Activated CD8-positive, alpha-beta memory T cell treated with anti-CD3 and anti-CD28 coated beads, Interleukin-2, amount 10 ng/mL, durations not matched to agents 7 days and 5 days (primary cell): ENCODE data around the gene AGBL4. TPM values are rescaled to one million over a fixed set of nuclear protein-coding genes. Genes with fewer than 3 reads are reported as not detected.

Experiments
- ATAC-seq: fragments of 150-1000 bp; cut with Tn5 transposase; one replicate; pipeline ENCODE4 v1.10.0; 2021; ENCODE audit warnings: moderate library complexity
- CTCF ChIA-PET: fragments of 350-600 bp; sonication (Branson Sonifier 250); formaldehyde crosslinking; loops from one replicate; lab custom pipeline; 2021; ENCODE audit warnings: antibody characterized with exemption; lab: Charles Lee
- DNase-seq: peaks from one replicate; pipeline ENCODE4 v3.0.0-alpha.2; 2020
- H3K27ac Mint-ChIP-seq: one replicate; pipeline ENCODE4 v1.8.0; 2021; ENCODE audit warnings: mild to moderate bottlenecking, mixed read lengths
- H3K27me3 Mint-ChIP-seq: one replicate; pipeline ENCODE4 v1.8.0; 2021; ENCODE audit warnings: mixed read lengths
- H3K36me3 Mint-ChIP-seq: one replicate; pipeline ENCODE4 v1.8.0; 2021; ENCODE audit warnings: mild to moderate bottlenecking, mixed read lengths
- H3K4me1 Mint-ChIP-seq: one replicate; pipeline ENCODE4 v1.8.0; 2021; ENCODE audit warnings: mixed read lengths
- H3K4me3 Mint-ChIP-seq: one replicate; pipeline ENCODE4 v1.8.0; 2021; ENCODE audit warnings: mild to moderate bottlenecking, moderate library complexity, mixed read lengths
- H3K9me3 Mint-ChIP-seq: one replicate; pipeline ENCODE4 v1.8.0; 2022; ENCODE audit warnings: low read depth, mixed read lengths
- total RNA-seq, 2 experiments: library from RNA; stranded (reverse); gene quantifications; one replicate each; pipeline ENCODE4 v1.2.3, GENCODE V29; 2021

The AGBL4 gene
- total RNA-seq, 2 experiments from 2014 or later = not detected

GRCh38 chr1:48560577-48560976, 1463.2 kb downstream of the AGBL4 start:
- no peak for ATAC-seq
- Mint-ChIP-seq H3K27me3 (peaks cover 3% of the 10 kb centered on the region), H3K36me3 (no peaks in the 10 kb centered on the region), H3K9me3 (no peaks in the 10 kb centered on the region), H3K27ac (no peak overlapping the region), H3K4me3 (no peak overlapping the region), H3K4me1 (no peaks in the 10 kb centered on the region)
- CTCF ChIA-PET = no interaction called here
- DNase-seq = no peak

- no peaks in the 10 kb centered on the region for H3K9me3 Mint-ChIP-seq
- H3K4me3 Mint-ChIP-seq = no peak overlapping the region
- H3K27ac Mint-ChIP-seq = no peak overlapping the region
- CTCF ChIA-PET = interaction anchor here (0.6 kb wide), 1 partner anchor 82 kb away, joined by 4 read pairs; no protein-coding TSS in a partner anchor
- ATAC-seq (no peak), DNase-seq (no peak)
- H3K36me3 Mint-ChIP-seq = no peaks in the 10 kb centered on the region
- peaks cover 3% of the 10 kb centered on the region for H3K27me3 Mint-ChIP-seq
- no peaks in the 10 kb centered on the region for H3K4me1 Mint-ChIP-seq
These were observed 1463.6 kb downstream of the AGBL4 start for GRCh38 chr1:48560116-48560515.

DNA sequence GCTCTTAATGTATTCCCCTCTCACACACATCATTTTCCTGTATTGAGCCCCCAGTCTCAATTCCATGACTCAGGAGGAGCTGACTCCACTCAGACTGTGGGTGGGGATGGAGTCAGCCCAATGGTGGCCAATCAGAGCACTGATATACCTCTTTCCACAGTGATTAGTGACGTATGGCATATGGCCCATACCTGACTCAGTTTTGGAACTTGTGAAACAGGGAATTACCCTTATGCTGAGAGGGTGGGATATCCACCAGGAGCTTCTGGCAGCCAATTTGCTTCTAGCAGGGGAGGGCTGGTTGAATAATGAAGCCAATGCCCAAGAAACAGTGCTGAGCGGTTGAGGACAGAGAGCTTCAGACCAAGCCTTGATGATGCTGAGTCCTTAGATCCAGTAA, 1465.4 kb downstream of the AGBL4 start:
- H3K36me3 Mint-ChIP-seq = no peaks in the 10 kb centered on the region
- no peaks in the 10 kb centered on the region for H3K9me3 Mint-ChIP-seq
- H3K4me1 Mint-ChIP-seq = no peaks in the 10 kb centered on the region
- no peak for ATAC-seq
- H3K27ac Mint-ChIP-seq = no peak overlapping the region
- CTCF ChIA-PET = interaction anchor here (1.2 kb wide), 1 partner anchor 60 kb away, joined by 4 read pairs; no protein-coding TSS in a partner anchor
- no peak overlapping the region for H3K4me3 Mint-ChIP-seq
- no peak for DNase-seq
- peaks cover 3% of the 10 kb centered on the region for H3K27me3 Mint-ChIP-seq

DNA sequence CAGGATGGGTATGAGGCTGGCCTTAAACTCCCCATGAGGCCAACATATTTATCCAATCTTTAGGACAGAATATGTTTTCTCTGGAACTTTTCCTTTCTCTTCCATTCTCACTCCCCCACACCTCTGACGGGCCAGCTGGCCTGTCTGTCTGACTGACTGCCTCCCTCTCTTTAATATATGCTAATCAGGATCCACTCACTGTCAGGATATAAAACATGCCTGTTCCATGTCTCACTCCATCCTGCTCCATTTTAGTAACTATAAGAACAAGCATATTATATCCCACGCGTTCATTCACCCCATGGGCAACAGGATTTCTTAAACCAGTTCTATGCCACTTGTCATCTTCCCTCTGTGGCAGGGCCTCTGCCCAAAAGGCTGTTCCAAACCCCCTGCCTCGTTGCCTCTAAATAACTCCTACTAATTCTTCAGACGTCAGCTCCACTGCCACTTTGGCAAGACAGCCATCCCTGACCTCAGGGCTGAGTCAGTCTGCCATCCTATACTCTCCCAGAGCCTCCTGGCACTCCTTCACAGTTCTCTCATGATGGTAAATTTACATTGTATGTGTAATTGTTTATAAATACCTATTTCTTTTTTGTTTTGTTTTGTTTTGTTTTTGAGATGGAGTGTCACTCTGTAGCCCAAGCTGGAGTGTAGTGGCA, 1467.4 kb downstream of the AGBL4 start:
- ATAC-seq (no peak), DNase-seq (no peak)
- Mint-ChIP-seq H3K4me1 (no peaks in the 10 kb centered on the region), H3K9me3 (no peaks in the 10 kb centered on the region), H3K36me3 (no peaks in the 10 kb centered on the region), H3K27ac (no peak overlapping the region), H3K4me3 (no peak overlapping the region), H3K27me3 (peaks cover 2% of the 10 kb centered on the region)
- CTCF ChIA-PET = no interaction called here

GRCh38 chr1:48555271-48555670, 1468.5 kb downstream of the AGBL4 start:
- DNase-seq = no peak
- Mint-ChIP-seq H3K4me1 (no peaks in the 10 kb centered on the region), H3K9me3 (no peaks in the 10 kb centered on the region), H3K27me3 (no peaks in the 10 kb centered on the region), H3K4me3 (no peak overlapping the region), H3K27ac (no peak overlapping the region), H3K36me3 (no peaks in the 10 kb centered on the region)
- no peak for ATAC-seq
- CTCF ChIA-PET = no interaction called here

- Mint-ChIP-seq H3K9me3 (no peaks in the 10 kb centered on the region), H3K36me3 (no peaks in the 10 kb centered on the region), H3K27ac (no peak overlapping the region), H3K4me3 (no peak overlapping the region), H3K27me3 (no peaks in the 10 kb centered on the region), H3K4me1 (no peaks in the 10 kb centered on the region)
- no peak for DNase-seq
- ATAC-seq = no peak
- CTCF ChIA-PET = no interaction called here
These were observed 1470.7 kb downstream of the AGBL4 start for GRCh38 chr1:48552903-48553606.

DNA sequence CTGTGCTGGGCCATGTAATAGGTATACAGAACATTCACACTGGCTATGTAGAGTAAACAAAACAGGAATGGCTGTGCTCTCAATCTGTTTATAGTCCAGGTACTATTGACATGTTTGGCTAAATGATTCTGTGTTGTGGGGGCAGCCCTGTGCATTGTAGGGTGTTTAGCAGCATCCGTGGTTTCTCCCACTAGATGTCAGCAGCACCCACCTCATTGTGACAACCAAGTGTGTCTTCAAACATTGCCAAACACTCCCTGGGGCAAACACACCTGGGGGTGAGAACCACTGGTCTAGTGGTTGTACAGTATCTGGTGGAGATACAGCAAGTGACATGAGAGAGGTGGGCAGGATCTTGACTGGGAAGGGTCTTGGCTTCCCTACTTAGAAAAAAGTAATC, 1471.3 kb downstream of the AGBL4 start:
- no peaks in the 10 kb centered on the region for H3K36me3 Mint-ChIP-seq
- no peak overlapping the region for H3K27ac Mint-ChIP-seq
- H3K4me1 Mint-ChIP-seq = no peaks in the 10 kb centered on the region
- H3K9me3 Mint-ChIP-seq = no peaks in the 10 kb centered on the region
- ATAC-seq (no peak), DNase-seq (no peak)
- H3K4me3 Mint-ChIP-seq = no peak overlapping the region
- CTCF ChIA-PET = no interaction called here
- H3K27me3 Mint-ChIP-seq = no peaks in the 10 kb centered on the region

DNA sequence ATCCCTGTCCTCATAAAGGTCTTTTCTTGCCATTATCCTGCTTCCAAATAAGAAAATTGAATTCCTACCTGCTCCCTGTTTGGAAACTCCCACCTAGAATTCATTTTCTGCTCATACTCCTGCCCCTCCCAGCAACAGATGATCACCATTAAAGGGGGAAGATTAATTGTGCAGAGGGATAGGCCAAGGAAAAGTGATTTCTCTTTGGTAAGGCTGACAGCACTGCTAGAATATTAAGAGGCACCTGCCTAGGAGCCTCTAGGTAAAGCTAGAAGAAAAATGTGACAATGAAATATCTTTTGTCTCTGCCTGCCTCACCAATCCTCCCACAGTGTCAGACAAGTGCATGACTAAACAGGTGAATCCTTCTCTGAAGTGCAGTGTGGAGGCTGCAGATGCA, 1474.8 kb downstream of the AGBL4 start:
- no peaks in the 10 kb centered on the region for H3K36me3 Mint-ChIP-seq
- no peak overlapping the region for H3K4me3 Mint-ChIP-seq
- no peaks in the 10 kb centered on the region for H3K9me3 Mint-ChIP-seq
- H3K27ac Mint-ChIP-seq = no peak overlapping the region
- CTCF ChIA-PET = no interaction called here
- DNase-seq = no peak
- H3K4me1 Mint-ChIP-seq = no peaks in the 10 kb centered on the region
- ATAC-seq = no peak
- no peaks in the 10 kb centered on the region for H3K27me3 Mint-ChIP-seq

GRCh38 chr1:48547561-48548220, 1476.1 kb downstream of the AGBL4 start:
- DNase-seq = no peak
- H3K36me3 Mint-ChIP-seq = no peaks in the 10 kb centered on the region
- H3K27ac Mint-ChIP-seq = no peak overlapping the region
- no peaks in the 10 kb centered on the region for H3K27me3 Mint-ChIP-seq
- H3K4me3 Mint-ChIP-seq = no peak overlapping the region
- CTCF ChIA-PET = no interaction called here
- ATAC-seq = no peak
- no peaks in the 10 kb centered on the region for H3K9me3 Mint-ChIP-seq
- H3K4me1 Mint-ChIP-seq = no peaks in the 10 kb centered on the region

GRCh38 chr1:48543854-48544253, 1479.9 kb downstream of the AGBL4 start:
- no peak for ATAC-seq
- Mint-ChIP-seq H3K4me1 (no peaks in the 10 kb centered on the region), H3K36me3 (no peaks in the 10 kb centered on the region), H3K27ac (no peak overlapping the region), H3K9me3 (no peaks in the 10 kb centered on the region), H3K4me3 (no peak overlapping the region), H3K27me3 (no peaks in the 10 kb centered on the region)
- DNase-seq = no peak
- CTCF ChIA-PET = no interaction called here

GRCh38 chr1:48540587-48540986, 1483.2 kb downstream of the AGBL4 start:
- H3K9me3 Mint-ChIP-seq = no peaks in the 10 kb centered on the region
- H3K36me3 Mint-ChIP-seq = no peaks in the 10 kb centered on the region
- no peak overlapping the region for H3K27ac Mint-ChIP-seq
- CTCF ChIA-PET = interaction anchor here (1.1 to 1.5 kb wide), 2 partner anchors 9 to 10 kb away, joined by 3 to 4 read pairs; no protein-coding TSS in a partner anchor
- H3K4me3 Mint-ChIP-seq = no peak overlapping the region
- no peak for ATAC-seq
- no peak for DNase-seq
- no peaks in the 10 kb centered on the region for H3K4me1 Mint-ChIP-seq
- no peaks in the 10 kb centered on the region for H3K27me3 Mint-ChIP-seq

DNA sequence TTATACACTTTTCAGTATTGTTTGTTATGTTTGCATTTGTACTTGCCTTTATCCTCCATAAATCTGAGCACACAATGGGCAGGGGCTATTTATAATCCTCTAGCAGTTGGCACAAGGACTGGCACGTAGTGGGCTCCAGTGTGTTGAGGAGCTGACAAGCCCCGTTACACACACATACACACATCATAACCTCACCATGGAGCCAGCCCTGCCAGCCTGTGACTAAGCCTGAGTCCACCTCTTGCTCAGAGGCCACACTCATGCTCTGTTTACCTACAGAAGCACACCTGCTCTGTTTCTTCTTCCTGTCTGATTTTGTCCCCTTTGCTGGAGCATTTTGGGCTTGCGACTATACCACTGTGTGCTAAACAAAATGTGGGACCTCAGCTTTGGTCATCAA, 1487.3 kb downstream of the AGBL4 start:
- Mint-ChIP-seq H3K27me3 (no peaks in the 10 kb centered on the region), H3K4me1 (no peaks in the 10 kb centered on the region), H3K36me3 (no peaks in the 10 kb centered on the region), H3K4me3 (no peak overlapping the region), H3K27ac (no peak overlapping the region), H3K9me3 (no peaks in the 10 kb centered on the region)
- DNase-seq (no peak), ATAC-seq (no peak)
- CTCF ChIA-PET = interaction anchor here (1.0 kb wide), 1 partner anchor 12 kb away, joined by 3 read pairs; no protein-coding TSS in a partner anchor

GRCh38 chr1:48532976-48533375, 1490.8 kb downstream of the AGBL4 start:
- no peaks in the 10 kb centered on the region for H3K9me3 Mint-ChIP-seq
- DNase-seq (no peak), ATAC-seq (no peak)
- H3K27ac Mint-ChIP-seq = no peak overlapping the region
- CTCF ChIA-PET = interaction anchor here (0.6 kb wide), 1 partner anchor 439 kb away, joined by 3 read pairs; no protein-coding TSS in a partner anchor
- H3K36me3 Mint-ChIP-seq = no peaks in the 10 kb centered on the region
- H3K27me3 Mint-ChIP-seq = no peaks in the 10 kb centered on the region
- no peaks in the 10 kb centered on the region for H3K4me1 Mint-ChIP-seq
- no peak overlapping the region for H3K4me3 Mint-ChIP-seq
